K562 (cell line): ENCODE data around the gene LTA. TPM values are rescaled to one million over a fixed set of nuclear protein-coding genes. Genes with fewer than 3 reads are reported as not detected.

ENCODE experiments used
- FOXK1 ChIP-seq: sonication (generic); formaldehyde crosslinking; IDR thresholded peaks from 2 replicates; pipeline ENCODE4 v1.8.0; 2022; ENCODE audit warnings: missing genetic modification reagents, mild to moderate bottlenecking, borderline replicate concordance
- HDAC3 ChIP-seq: fragments of 450-650 bp; IDR thresholded peaks from 2 replicates; pipeline ENCODE4 v1.6.1; 2018; ENCODE audit warnings: borderline replicate concordance, mild to moderate bottlenecking, moderate library complexity; ENCODE audit not compliant: partially characterized antibody
- HDAC8 ChIP-seq: fragments of 450-650 bp; IDR thresholded peaks from 2 replicates; pipeline ENCODE4 v1.6.1; 2016; ENCODE audit warnings: mild to moderate bottlenecking, missing genetic modification characterization, moderate library complexity, missing compliant biosample characterization
- HNRNPK ChIP-seq: fragments of 200-400 bp; formaldehyde crosslinking; IDR thresholded peaks from one replicate; pipeline ENCODE4 v1.6.1; 2018; ENCODE audit warnings: mild to moderate bottlenecking, low read depth, low read length; ENCODE audit not compliant: poor library complexity, severe bottlenecking
- JUN ChIP-seq, 2 experiments: sonication (generic) in 1 of 2; formaldehyde crosslinking in 1 of 2; IDR thresholded peaks; 2 replicates each; pipeline versions ENCODE4 v1.6.1 to v1.8.0; 2012 to 2022; ENCODE audit warnings: borderline replicate concordance in 2 of 2, mild to moderate bottlenecking in 2 of 2, improper control_type of control experiment in 1 of 2, low read depth in 1 of 2, low read length in 1 of 2, missing genetic modification reagents in 1 of 2
- KDM4B ChIP-seq, 2 experiments: fragments of 450-650 bp in 1 of 2; sonication (generic) in 1 of 2; IDR thresholded peaks; 2 replicates each; pipeline ENCODE4 v1.6.1; 2016 to 2017; ENCODE audit warnings: borderline replicate concordance in 2 of 2, antibody characterized with exemption in 1 of 2, low read depth in 1 of 2, mild to moderate bottlenecking in 1 of 2
- MAFF ChIP-seq: IDR thresholded peaks from 2 replicates; pipeline ENCODE4 v1.6.1; 2012; ENCODE audit warnings: low read length, improper control_type of control experiment
- MIER1 ChIP-seq: fragments of 450-650 bp; IDR thresholded peaks from 2 replicates; pipeline ENCODE4 v1.6.1; 2016; ENCODE audit warnings: antibody characterized with exemption, mild to moderate bottlenecking, low read depth
- MYNN ChIP-seq, 2 experiments: sonication (generic); formaldehyde crosslinking in 1 of 2; IDR thresholded peaks; 2 replicates each; pipeline versions ENCODE4 v1.5.0 to v1.6.1; 2016 to 2020; ENCODE audit warnings: antibody characterized with exemption in 1 of 2, missing genetic modification reagents in 1 of 2
- NUFIP1 ChIP-seq: fragments of 450-650 bp; IDR thresholded peaks from 2 replicates; pipeline ENCODE4 v1.6.1; 2018; ENCODE audit not compliant: partially characterized antibody
- SMAD3 ChIP-seq: fragments of 450-650 bp; formaldehyde crosslinking; conservative IDR thresholded peaks from 2 replicates; pipeline ENCODE4 v1.4.0; 2020; ENCODE audit warnings: mild to moderate bottlenecking
- TAF1 ChIP-seq: IDR thresholded peaks from 2 replicates; pipeline ENCODE4 v1.6.1; 2011; ENCODE audit warnings: mild to moderate bottlenecking, low read length, moderate library complexity; ENCODE audit not compliant: insufficient read depth, control insufficient read depth, severe bottlenecking; ENCODE audit errors: extremely low read depth
- THRAP3 ChIP-seq: fragments of 450-650 bp; IDR thresholded peaks from 2 replicates; pipeline ENCODE4 v1.6.1; 2016; ENCODE audit warnings: mild to moderate bottlenecking, inconsistent platforms, borderline replicate concordance
- ZNF134 ChIP-seq: fragments of 250-450 bp; sonication (Bioruptor Pico); conservative IDR thresholded peaks from 2 replicates; pipeline ENCODE4 v1.4.0; 2020
- ZNF174 ChIP-seq: fragments of 250-450 bp; sonication (Bioruptor Pico); IDR thresholded peaks from 2 replicates; pipeline ENCODE4 v1.4.0; 2020; ENCODE audit warnings: mild to moderate bottlenecking
- ZNF224 ChIP-seq: sonication (generic); formaldehyde crosslinking; IDR thresholded peaks from 2 replicates; pipeline ENCODE4 v1.8.0; 2022; ENCODE audit warnings: mild to moderate bottlenecking, missing genetic modification reagents
- ZNF232 ChIP-seq: sonication (generic); formaldehyde crosslinking; IDR thresholded peaks from 2 replicates; pipeline ENCODE4 v1.8.0; 2022; ENCODE audit warnings: mild to moderate bottlenecking, missing genetic modification reagents
- ZNF436 ChIP-seq: fragments of 250-450, 450-650 bp; sonication (Bioruptor Pico); formaldehyde crosslinking; IDR thresholded peaks from 2 replicates; pipeline ENCODE4 v1.7.0; 2020; ENCODE audit warnings: mild to moderate bottlenecking
- ZNF584 ChIP-seq: fragments of 200-800 bp; sonication (Bioruptor generic); IDR thresholded peaks from 2 replicates; pipeline ENCODE4 v1.6.1; 2016; ENCODE audit warnings: low read depth, mild to moderate bottlenecking, missing genetic modification characterization, missing compliant biosample characterization
- ZSCAN29 ChIP-seq: fragments of 450-650 bp; IDR thresholded peaks from 2 replicates; pipeline ENCODE4 v1.6.1; 2017
- polyA plus RNA-seq, 8 experiments: library from polyadenylated mRNA; depleted of rRNA in 4 of 8; stranded (reverse) in 5 of 8; unstranded in 3 of 8; fragments of >200 nt; fragmentation: Nextera tagmentation in 2 of 8; fragmentation: Illumina TruSeq in 1 of 8; extraction: Ambion mirVana in 2 of 8; extraction: Trizol in 1 of 8; gene quantifications; 2 replicates each; pipeline versions ENCODE4 v1.2.1 to v1.2.3, GENCODE V29; 2011 to 2014; ENCODE audit warnings: inconsistent platforms in 1 of 8, missing spikeins in 1 of 8
- total RNA-seq, 7 experiments: library from RNA; depleted of rRNA in 6 of 7; stranded (reverse); fragments of >200 nt in 6 of 7; fragmentation: Illumina TruSeq in 2 of 7; extraction: Trizol in 2 of 7; gene quantifications; 2 replicates each; pipeline versions ENCODE4 v1.2.1 to v1.2.3, GENCODE V29; 2011 to 2021; ENCODE audit warnings: low replicate concordance in 1 of 7
- TF ChIP-seq, protein P1 (sequence below): fragments of 450-650 bp; IDR thresholded peaks from 2 replicates; pipeline ENCODE4 v1.6.1; 2016; ENCODE audit warnings: borderline replicate concordance
- TF ChIP-seq, protein P2 (sequence below), 2 experiments: fragments of 450-650 bp; conservative IDR thresholded peaks; 2 replicates each; pipeline ENCODE4 v1.6.1; 2017; ENCODE audit warnings: mild to moderate bottlenecking in 2 of 2, moderate library complexity in 2 of 2
- TF ChIP-seq, protein P3 (sequence below): fragments of 250-450 bp; sonication (Bioruptor Pico); IDR thresholded peaks from 2 replicates; pipeline ENCODE4 v1.8.0; 2022; ENCODE audit warnings: moderate library complexity, mild to moderate bottlenecking, inconsistent platforms

Gene LTA
- total and polyA plus RNA-seq, 9 of the 15 experiments (the other 6 are each of a cell fraction or from before 2014, with no cell fraction given), result 0.80 TPM; not detected in 8

DNA sequence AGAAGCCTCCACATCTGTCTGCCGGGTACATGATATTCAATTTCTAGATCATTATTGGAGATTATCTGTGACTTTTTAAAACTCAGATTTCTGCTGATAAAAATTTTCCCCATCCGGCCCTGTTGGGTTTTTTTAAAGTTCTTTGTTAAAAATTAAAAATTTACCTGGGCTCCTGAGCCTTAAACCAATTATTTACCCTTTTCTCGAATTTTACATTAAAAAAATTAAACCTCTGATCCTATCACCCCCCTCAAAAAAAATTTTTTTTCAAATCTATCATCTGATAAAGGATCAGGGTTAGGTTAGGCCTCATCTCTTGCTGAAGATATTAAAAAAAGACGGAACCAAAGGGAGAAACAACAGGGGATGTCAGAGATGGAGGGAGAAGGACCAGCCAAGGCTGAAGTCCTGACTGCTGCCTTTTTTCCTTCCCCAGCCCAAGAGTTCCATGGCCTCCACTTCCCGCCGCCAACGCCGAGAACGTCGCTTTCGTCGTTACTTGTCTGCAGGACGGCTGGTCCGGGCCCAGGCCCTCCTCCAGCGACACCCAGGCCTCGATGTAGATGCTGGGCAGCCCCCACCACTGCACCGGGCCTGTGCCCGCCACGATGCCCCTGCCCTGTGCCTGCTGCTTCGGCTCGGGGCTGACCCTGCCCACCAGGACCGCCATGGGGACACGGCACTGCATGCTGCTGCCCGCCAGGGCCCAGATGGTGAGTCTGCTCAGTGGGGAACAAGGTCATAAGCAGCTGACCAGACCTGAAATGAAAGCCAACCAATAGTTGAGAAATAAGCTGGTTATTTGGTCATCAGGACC, 24.2 kb upstream of the LTA start (continued):
- TF ChIP-seq NUFIP1 (no peak), TAF1 (no peak), MYNN (IDR thresholded peaks at IDR 0.05) (peak; percentile 62; the same call in 1 of the 2 replicates), MYNN (CRISPR knock-in tag; IDR thresholded peaks at IDR 0.05) (no peak), ZNF224 (CRISPR knock-in tag) (no peak), HNRNPK (no peak), ZNF134 (CRISPR knock-in tag) (no peak), SMAD3 (CRISPR knock-in tag) (no peak), ZNF232 (CRISPR knock-in tag) (no peak), HDAC8 (tag) (no peak), ZNF436 (no peak), ZSCAN29 (no peak), ZNF584 (CRISPR knock-in tag) (peak; percentile 72; the same call in 1 of the 2 replicates), THRAP3 (no peak), MAFF (0 out of 2 replicates have a peak, but pooled peaks have one; percentile 0), ZNF174 (CRISPR knock-in tag) (no peak), KDM4B (IDR thresholded peaks at IDR 0.05; ENCODE audit: borderline replicate concordance in 2 of 2, low read depth in 1 of 2) (no peak), HDAC3 (no peak), JUN (IDR thresholded peaks at IDR 0.05; ENCODE audit: borderline replicate concordance, low read depth, low read length) (no peak), JUN (CRISPR knock-in tag; IDR thresholded peaks at IDR 0.05; ENCODE audit: borderline replicate concordance) (0 out of 2 replicates have a peak, but pooled peaks have one; percentile 69), FOXK1 (CRISPR knock-in tag) (no peak), MIER1 (no peak)
- TF ChIP-seq, protein P1, sequence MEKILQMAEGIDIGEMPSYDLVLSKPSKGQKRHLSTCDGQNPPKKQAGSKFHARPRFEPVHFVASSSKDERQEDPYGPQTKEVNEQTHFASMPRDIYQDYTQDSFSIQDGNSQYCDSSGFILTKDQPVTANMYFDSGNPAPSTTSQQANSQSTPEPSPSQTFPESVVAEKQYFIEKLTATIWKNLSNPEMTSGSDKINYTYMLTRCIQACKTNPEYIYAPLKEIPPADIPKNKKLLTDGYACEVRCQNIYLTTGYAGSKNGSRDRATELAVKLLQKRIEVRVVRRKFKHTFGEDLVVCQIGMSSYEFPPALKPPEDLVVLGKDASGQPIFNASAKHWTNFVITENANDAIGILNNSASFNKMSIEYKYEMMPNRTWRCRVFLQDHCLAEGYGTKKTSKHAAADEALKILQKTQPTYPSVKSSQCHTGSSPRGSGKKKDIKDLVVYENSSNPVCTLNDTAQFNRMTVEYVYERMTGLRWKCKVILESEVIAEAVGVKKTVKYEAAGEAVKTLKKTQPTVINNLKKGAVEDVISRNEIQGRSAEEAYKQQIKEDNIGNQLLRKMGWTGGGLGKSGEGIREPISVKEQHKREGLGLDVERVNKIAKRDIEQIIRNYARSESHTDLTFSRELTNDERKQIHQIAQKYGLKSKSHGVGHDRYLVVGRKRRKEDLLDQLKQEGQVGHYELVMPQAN, result peak; percentile 52; the same call in 1 of the 2 replicates
- TF ChIP-seq, protein P2, sequence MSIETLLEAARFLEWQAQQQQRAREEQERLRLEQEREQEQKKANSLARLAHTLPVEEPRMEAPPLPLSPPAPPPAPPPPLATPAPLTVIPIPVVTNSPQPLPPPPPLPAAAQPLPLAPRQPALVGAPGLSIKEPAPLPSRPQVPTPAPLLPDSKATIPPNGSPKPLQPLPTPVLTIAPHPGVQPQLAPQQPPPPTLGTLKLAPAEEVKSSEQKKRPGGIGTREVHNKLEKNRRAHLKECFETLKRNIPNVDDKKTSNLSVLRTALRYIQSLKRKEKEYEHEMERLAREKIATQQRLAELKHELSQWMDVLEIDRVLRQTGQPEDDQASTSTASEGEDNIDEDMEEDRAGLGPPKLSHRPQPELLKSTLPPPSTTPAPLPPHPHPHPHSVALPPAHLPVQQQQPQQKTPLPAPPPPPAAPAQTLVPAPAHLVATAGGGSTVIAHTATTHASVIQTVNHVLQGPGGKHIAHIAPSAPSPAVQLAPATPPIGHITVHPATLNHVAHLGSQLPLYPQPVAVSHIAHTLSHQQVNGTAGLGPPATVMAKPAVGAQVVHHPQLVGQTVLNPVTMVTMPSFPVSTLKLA (conservative IDR thresholded peaks at IDR 0.05), result 0 out of 4 replicates have a peak, but pooled peaks of 1 of the 2 experiments have one; percentile 12
- TF ChIP-seq, protein P3, sequence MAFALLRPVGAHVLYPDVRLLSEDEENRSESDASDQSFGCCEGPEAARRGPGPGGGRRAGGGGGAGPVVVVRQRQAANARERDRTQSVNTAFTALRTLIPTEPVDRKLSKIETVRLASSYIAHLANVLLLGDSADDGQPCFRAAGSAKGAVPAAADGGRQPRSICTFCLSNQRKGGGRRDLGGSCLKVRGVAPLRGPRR (CRISPR knock-in tag), result 0 out of 2 replicates have a peak, but pooled peaks have one; percentile 17
